Measurements from ENCODE around the gene SLC9A2.

Gene SLC9A2

DNA sequence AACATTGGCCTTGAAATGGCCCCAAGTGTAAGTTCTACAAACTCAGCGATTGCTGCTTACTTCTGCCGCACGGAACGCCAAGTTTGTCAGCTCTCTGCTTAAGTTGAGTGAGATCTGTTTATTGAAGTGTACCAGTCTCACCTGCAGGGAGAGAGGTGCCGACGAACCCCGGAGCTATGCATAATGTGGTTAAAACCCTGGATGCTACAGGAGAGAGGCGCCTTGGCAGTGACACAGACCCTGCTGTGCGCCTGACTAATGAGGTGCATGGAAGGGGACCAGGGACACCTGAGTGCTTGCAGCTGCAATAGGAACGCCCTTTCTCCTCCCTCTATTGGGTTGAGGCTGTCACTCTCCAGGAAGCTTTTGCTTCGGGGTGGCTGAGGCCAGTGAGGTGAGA is 979 bp downstream of the SLC9A2 start:
- no peak for DNase-seq (ENCODE audit: low read depth in 2 of 2)

DNA sequence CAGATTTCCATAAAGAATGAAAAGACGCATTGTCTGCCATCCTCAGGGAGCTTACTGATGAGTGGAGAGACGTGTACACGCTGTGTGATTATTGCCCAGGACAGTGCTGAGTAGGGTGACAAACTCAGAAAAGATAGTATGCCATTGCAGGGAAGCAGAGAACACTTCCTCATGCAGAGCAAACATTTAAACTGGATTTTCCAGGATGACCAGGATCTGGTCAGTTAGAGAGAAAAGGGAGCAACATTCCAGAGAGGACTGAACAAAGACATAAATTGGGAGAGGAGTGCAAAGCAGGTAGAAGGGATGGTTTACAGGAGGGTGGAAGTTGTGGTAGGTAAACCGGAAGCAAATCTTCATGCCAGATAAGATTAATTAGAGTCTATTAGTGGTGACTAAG is 2.3 kb downstream of the SLC9A2 start:
- DNase-seq (ENCODE audit: low read depth in 2 of 2) = no peak

DNA sequence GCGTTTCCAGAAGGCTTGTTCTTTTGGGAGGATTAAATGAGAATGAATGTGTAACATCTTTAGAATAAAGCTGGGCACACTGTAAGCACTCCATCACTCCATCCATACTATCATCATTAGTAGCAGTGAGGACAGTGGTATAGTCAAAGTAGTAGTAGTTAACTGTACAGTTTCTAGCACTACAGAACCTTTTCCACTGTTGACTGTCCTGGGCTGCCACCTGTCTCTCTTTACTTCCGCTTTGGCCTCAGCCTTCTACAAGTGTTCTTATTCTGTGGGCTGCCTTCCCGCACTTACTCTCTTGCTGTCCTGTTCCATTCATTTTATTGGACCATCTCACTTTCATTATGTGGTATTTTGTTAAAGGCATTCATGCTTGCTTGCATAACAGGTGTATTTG is 3.3 kb downstream of the SLC9A2 start:
- no peak for DNase-seq (ENCODE audit: low read depth in 2 of 2)

DNA sequence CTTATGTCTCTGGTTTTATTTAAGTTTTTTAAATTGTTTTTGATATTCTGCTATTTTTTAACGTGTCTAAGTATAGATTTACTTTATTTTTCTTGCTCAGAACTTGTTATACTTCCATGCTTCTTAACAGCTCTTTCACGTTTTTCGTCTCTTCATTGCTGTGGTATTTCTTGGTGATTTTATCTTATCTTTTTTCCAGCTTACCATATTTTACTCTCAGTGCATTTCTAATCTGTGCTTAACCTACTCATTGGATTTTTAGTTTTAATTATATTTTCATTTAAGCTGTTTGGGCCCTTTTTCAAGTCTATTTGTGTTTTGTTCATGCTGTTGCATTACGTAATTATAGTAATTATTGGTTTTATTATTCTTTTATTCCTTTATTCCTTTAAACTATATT is 11.1 kb downstream of the SLC9A2 start:
- DNase-seq (ENCODE audit: low read depth in 2 of 2) = no peak

DNA sequence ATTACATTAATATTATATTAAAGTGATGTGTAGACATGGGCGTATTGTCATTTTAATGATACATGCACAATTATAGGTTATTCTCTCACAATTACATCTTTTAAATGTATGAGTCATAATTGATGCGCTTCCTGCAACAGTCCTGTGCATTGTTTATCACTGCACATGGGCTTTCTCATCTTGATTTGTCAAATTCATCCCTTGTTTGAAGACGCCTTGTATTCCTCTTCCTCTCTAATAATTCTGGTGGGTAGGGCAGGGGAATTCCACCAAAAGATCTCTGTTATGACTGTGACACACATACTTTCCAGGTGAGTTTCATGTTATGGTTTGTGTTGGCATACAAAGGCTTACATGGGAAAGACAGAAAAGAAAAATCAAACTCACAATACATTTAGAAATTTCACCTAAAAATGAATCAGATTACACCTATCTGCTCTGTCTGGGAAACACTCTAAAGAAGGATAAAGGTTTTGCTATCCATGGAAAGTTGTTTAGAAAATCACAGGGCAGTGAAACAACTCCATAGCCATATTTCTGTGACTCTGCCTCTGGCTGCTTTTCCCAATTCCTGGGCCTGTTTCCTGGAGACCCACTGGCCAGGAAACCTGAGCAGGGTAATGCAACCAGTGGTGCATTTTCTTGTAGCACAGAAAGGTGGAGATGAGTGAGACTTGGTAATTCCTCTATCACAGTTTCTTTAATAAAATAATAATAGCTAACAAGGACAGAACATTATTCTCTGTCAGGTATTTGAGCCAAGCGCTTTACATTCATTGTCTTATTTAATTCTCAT is 13.2 kb downstream of the SLC9A2 start:
- no peak for DNase-seq (ENCODE audit: low read depth in 2 of 2)

DNA sequence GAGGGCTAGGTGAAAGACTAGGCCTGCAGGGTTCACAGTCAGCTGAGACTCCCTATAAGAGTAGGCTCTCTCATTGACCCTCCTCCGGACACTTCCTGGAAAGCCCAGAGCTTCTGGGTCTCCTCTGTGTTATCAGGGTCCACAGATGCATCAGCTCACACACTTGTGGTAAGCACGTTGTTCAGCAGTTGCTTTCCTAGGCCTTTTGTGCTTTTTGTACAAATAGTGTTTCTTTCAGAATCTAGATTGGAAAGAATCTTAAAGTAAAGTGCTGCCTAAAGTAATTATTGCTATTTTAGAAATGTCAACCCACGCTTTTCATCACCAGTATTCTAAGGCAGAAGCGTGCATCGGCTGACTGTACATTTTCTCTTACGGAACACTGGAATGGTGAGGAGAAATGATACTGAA is 15.5 kb downstream of the SLC9A2 start:
- DNase-seq (ENCODE audit: low read depth in 2 of 2) = no peak

DNA sequence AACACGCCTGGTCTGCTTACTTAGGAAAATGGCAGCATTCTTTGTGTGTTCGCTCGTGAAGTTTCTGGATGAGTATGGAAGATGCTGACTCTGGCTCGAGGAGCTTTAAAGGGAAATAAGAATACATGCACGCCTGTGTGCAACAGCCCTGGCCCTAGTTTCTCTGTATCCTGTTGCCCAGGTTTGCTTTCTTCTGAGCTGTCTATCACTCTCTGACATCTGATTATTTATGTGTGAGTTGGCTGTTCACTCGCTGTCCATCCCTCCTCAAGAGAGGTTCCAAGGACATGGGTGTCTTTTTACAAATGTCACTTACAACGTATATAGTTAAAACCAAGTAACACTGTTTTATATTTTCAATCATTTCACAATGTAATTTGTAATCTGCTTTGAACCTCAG is 16.0 kb downstream of the SLC9A2 start:
- no peak for DNase-seq (ENCODE audit: low read depth in 2 of 2)

DNA sequence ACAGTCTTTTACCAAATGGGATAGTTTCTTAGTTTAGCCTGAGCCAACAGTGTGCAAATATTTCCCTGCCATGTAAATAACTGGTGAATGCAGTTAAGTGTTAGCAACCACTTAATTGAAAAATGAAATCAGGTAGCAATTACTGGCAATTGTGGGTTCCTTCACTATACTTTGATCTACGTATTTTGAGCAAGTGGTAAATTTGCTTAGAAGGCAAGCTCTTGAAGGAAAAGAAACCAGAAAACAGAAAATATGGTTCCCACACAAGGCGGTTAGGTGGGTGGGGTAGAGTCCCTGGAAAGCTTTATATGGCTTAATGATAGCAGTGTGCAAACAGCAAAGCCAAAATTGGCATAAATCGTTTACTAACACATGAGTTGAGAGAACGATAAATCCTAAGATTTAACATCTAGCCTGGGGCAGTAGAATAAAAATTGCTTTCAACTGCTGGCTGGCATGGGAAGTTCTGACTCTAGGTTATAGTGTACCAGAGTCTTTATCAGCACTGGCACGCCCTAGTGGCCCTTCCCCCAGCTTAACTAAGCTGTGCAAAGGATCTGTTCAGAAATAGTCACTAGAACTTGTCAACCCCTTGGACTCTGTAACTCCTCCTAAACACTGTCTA is 17.0 kb downstream of the SLC9A2 start:
- no peak for DNase-seq (ENCODE audit: low read depth in 2 of 2)

DNA sequence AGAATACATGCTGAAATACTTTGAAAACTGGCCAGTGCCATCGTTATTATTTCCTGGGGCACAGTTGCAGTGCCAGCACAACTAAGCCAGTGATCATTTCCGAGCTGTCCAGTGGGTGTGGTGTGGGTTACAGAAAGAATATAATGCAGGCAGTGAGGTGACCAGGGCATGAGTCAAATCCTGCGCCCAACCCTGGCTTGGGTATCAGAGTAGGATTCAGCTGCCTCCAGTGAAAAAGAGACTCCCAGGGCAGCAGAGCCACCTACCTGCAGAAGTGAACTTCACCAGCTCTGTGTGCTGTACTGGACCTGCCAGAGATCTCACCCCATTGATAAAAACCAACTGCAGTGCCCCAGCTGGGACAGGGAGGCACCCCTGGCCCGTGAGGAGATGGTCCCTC is 18.0 kb downstream of the SLC9A2 start:
- DNase-seq (ENCODE audit: low read depth in 2 of 2) = no peak

DNA sequence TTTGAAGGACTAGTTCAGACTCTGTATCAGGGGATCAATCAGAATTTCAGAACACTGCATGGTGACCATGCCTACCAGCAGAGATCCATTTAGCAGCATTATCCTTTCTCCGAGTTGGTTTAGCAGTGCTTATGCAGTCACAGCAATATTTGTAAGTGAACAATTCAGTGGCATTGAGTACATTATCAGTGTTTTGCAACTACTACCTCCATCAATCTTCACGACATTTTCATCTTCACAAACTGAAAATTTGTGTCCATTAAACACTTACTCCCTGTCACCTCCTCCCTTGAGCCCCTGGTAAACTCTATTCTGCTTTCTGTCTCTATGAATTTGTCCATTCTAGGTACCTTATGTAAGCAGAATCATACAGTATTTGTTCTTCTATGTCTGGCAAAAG is 20.1 kb downstream of the SLC9A2 start:
- DNase-seq (ENCODE audit: low read depth in 2 of 2) = no peak

DNA sequence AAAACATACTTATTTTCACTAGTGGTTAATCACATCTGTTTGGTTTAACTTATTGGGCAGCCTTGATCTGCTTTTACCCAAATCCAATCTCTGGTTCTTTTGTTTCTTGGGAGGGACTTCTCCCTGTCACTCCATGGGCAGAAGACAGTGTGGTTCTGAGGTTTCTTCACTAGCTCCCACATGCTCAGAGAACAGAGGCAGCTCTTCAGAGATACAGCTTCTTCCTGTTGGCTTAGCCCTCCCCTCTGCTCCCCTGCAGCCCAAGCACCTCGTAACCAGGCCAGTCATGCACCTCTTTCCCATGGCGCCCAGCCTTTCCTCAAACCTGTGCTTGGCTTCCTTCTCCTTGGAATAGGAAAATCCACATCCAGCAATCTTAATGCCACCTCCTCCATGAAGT is 32.8 kb downstream of the SLC9A2 start:
- no peak for DNase-seq (ENCODE audit: low read depth in 2 of 2)

DNA sequence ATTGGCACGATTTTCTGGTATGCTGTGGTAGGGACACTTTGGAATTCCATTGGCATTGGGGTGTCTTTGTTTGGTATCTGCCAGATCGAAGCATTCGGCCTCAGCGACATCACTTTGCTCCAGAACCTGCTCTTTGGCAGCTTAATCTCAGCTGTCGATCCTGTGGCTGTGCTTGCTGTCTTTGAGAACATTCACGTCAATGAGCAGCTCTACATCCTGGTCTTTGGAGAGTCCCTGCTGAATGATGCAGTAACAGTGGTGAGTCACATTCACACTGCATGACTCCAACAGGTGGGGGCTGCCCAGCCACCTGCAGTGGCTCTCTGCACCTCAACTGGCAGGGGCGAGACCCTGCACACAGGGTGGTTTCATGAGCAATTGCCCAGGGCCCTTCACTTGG is 38.4 kb downstream of the SLC9A2 start:
- DNase-seq (ENCODE audit: low read depth in 2 of 2) = no peak

DNA sequence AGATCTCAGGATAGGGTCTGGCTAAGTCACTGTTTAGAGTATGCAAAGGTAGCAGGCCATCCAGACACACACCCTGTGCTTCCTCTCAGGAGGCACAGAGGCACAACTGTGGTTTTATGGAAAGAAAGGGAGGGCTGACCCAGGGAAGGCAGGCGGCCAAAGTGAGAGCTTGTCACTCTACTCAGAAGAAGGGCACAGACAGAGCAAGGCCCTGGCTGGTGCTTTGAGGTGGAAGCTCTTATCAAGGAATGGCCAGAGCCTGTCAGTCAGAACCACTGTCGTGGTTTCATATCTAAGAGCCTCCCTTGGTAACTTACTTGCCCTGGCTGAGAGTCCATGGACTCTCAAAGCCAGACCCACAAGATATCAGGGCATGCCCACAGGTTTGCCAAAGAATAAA is 40.7 kb downstream of the SLC9A2 start:
- DNase-seq (ENCODE audit: low read depth in 2 of 2) = no peak

DNA sequence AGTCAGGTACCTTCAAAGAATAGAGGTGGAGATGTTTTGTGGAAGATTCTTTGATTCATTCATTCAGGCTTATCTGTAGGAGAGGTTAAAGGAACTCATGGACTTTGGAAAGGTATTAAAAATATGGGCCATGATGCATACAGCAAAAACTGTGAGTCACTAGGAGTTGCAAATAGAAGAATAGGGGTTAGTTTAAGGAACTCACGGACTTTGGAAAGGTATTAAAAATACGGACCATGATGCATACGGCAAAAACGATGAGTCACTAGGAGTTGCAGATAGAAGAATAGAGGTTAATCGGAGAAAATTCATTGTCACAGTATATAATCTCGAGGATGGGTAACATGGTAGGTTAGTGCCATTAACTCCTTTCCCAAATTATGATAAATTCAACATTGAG is 41.2 kb downstream of the SLC9A2 start:
- no peak for DNase-seq (ENCODE audit: low read depth in 2 of 2)

DNA sequence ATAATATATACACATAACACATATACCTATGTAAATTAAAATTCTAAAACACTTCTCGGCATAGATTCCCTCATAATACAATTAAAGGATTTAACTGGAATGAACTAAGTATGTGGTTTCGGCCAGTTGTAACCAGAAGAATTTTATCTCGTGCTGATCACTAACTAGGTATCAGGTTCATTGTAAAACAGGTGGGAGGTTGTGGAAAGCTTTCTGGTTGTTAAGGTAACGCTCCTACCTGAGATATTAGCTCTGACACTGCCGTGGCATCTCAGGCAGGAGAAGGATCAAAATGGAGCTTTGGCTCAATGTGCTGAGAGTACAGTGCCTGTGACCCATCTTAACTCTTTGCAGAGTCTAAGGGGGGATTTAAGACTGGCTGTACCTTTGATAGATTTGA is 42.5 kb downstream of the SLC9A2 start:
- DNase-seq (ENCODE audit: low read depth in 2 of 2) = no peak

DNA sequence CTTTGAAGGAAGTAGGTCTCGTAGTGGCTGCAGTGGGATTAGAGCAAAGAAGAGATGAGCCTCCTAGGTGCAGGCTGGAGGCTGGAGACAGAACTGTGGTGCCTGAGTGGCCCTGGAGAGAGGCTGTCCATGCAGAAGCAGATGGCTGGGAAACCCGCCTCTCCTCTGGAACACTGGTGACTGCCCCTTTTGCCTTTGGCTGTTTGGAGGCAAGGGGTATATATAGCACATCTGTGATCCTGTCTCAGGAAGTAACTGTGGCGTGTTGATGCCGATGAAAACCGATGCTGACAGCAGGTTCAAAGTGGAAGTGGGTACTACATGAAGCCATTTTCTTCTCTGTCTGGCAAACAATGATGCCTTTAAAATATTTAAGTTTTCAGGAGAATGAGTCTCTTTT is 43.5 kb downstream of the SLC9A2 start:
- DNase-seq (ENCODE audit: low read depth in 2 of 2) = no peak

DNA sequence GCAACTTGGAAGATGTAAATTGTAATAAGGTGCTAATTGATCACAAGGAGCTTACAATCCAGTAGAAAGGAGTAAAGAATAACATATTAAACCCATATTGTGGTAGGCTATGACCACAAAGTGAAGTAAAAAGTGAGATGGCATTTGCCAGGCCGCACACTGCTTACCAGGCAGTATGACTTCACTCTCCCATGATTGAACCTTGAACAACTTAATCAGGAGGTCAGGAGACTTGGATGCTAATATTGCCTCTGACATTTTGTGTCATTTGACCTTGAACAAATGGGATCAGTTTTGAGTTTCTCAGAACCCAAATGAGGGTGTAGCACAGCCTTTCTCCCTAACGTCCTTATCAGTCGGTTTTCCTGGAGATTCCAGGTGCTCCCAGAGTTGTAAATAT is 44.0 kb downstream of the SLC9A2 start:
- no peak for DNase-seq (ENCODE audit: low read depth in 2 of 2)

DNA sequence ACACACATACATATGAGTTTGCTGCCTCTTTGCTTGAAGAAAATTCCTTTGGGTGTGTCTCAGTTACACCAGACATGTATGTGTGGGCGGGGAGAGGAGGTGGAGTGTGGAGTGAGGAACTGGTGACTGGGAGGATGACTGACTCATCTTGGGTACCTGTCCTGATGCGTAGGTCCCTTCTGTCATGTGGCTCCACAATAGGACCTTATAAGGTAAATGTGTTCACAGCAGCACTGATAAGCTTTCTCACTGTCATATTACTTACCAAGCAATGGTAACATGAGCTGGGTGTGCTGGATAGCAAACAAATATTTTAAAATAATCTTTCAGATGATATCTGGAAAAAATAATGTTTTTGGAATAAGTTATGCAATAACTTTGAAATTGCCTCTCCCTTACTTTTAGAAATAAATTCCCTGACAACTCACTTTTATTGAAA is 45.1 kb downstream of the SLC9A2 start:
- DNase-seq (ENCODE audit: low read depth in 2 of 2) = no peak

DNA sequence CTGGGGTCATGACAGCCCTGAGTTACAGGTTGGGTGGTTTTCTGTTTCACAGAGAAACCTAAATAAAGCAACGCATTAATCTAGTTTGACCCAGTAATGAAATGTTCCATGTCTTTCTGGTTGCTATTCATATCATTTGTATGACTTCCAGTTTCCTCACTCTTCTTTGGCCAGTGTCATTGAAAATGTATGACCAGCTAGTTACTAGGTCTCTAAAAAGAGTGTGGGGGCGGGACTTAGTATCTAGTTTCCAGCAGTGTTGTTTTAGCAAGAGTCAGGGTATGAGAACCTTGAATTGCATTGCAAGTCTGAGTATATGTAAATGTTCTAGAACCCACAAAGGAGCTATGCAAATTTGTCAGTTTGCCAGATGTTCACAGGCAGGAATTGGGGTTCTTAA is 47.7 kb downstream of the SLC9A2 start:
- DNase-seq (ENCODE audit: low read depth in 2 of 2) = no peak

DNA sequence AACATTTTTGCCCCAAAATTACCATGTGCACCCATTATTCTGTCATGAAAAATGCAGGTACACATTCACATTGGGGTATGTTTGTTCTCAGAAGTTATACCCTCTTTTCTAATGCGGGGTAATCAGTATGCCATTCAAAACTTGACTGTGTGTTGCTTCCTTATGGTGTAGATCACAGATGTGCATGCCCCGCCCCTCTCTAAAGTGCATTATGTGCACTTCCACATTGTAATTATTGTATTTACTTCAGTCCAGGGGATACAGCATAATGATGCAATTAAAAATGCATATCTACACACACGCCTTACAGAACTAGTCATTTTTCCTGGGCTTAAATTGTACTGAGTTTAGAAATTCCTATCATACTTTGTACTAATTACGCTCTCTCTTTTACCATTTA is 48.8 kb downstream of the SLC9A2 start:
- no peak for DNase-seq (ENCODE audit: low read depth in 2 of 2)

DNA sequence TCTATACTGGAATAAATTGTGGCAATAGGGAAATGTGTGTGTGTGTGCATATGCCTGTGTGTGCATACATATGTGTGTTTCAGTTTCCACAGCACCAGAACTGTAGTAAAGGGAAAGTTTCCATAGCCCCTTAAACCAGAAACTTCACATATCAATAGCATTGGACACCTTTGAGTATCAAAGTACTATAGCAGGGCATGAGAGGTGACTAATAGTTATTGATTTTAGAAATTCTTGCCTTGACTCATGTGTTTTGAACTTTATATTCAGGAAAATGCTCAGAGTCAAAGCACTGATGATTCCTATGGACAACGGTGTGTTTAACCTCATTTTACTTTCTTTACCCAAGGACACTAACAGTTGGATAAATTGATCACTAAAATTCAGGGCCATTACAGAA is 50.0 kb downstream of the SLC9A2 start:
- no peak for DNase-seq (ENCODE audit: low read depth in 2 of 2)

DNA sequence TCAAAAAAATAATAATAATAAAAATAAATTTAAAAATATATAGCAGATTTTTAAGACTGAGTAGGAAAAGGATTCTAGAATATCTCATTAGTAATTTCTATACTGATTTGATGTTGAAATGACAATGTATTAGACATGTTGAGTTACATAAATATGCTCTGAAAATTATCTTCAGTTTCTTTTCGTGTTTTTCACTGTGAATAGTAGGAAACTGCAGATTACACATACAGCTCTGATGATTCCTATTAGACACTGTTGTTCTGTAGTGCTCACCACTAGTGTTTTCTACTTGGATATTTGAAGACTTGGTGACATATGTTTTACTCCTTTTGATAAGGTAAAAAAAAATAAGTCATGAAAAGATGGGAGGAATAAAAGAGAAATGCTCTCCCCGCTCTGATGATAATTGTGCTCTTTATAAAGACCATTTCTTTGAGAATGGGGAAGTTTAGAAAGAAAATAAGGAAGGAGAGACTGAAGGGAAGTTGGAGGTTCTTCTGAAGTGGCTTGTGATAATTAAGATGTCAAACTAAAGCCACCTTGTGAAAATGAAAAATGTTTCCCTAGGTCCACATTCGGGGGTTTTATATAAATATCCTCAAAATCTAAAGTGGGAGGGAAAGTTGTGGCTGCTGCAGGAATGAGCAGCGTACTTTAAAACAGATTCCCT is 52.9 kb downstream of the SLC9A2 start:
- no peak for DNase-seq (ENCODE audit: low read depth in 2 of 2)

DNA sequence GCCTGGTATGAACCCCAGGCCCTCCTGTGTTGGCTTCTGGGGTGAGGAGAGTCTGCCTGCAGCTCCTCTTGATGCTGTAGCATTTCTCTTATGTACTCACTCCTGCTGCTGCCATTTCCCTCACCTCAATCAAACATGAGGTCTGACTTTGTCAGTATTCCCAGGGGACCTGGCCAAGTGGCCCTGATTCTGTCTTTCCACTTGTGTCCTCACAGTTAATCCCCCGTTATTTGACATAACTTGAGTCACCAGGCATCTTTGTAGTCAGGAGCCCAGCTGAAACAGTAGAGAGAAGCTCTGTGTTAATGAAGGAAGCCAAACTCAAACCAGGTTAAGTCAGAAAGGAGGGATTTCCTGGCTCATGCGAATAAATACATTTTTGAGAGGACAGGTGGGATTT is 55.0 kb downstream of the SLC9A2 start:
- no peak for DNase-seq (ENCODE audit: low read depth in 2 of 2)

Data from stimulated activated CD8-positive, alpha-beta memory T cell treated with anti-CD3 and anti-CD28 coated beads, Interleukin-2, amount 100 ng/mL, for 1 hour (primary cell).